Measurements from ENCODE around the gene LRRC4C.
A peak's percentile ranks its signal among the peaks of the same experiment; 100 is the strongest.

Gene LRRC4C

DNA sequence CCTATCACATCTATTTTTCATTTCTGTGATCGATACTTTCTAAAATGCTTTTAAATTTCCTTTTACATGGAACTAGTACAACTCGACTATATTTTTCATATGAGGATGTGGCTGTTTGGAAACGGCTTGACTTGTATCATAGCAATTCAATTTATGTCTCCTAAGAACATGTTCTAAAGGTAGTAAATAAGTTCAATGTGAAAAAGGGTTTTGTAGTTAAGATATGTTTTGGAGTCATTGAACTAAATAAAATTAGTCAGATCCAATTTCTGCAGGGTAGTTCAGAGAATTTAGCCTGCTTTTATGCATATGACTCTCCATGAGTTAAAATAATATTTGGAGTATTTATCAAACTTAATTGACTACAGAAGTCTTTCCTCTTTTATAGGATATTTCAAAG, 1121.4 kb downstream of the LRRC4C start:
- DNase-seq, result no peak

DNA sequence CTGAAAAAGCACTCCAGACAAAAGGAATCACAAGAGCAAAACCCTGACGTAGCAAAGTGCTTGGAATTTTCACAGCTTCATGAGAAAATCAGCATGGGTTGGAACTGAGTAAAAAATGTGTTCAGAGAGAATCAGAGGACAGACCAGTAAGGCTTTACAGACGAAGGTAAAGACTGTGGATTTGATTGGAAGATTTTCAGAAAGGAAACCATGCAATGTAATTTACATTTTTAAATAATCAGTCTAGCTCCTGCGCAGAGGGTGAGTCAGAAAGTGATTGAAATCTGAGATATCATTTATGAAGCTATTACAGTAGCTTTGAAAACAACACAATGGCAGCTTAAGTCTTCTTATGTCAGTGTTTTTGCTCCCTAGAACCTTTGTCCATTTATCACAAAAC, 1122.3 kb downstream of the LRRC4C start:
- peak; percentile 36 for DNase-seq

DNA sequence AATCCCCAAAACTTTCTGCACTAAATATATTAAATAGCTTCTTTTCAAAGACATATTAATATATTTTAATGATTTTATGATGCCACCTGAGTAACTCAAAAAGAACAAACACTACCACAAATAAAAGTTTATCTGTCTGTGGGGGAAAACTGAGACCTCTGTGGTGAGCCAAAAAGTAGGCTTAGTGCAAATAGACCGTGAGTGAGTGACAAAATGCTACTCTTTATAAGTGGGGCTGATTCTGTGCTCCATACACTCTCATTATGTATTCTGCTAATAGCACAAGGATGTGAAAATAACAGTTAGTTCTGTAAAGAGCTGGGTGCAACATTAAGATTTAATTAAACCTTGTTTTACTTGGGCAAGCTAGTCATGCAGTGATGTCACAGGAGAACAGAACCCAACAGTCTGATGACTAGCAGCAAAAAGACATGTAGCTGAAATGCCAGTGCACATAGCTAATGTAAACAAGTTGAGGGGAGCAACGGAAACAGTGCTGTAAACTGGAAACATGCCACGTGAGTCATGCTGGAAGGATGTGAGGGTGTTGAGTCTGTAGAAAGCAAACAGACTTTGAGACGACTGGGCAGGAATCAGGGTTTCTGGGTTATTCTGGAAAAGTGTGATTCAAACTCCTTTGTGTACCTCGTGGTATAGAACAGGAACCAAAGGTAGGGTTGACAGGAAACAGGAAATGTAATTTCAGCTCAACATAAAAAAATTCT, 1130.4 kb downstream of the LRRC4C start:
- peak; percentile 100 for DNase-seq

DNA sequence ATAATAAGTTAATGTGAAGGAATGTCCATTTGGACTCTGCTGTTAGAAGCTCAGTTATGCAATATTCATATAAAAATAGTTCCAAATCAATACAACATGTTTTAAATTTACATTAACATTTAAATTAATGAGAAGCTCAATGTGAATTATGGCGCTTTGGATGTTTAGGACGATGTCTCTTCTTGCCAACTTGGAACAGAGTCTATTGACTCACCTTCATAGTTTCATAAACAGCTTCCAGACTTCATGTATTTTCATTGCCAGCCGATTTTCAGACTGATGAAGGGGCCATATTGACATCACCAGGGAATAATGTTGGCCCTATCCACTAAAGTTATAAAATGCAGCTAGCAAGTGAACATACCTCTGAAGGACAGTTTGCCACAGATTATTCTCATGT, 1136.2 kb downstream of the LRRC4C start:
- DNase-seq, result no peak

DNA sequence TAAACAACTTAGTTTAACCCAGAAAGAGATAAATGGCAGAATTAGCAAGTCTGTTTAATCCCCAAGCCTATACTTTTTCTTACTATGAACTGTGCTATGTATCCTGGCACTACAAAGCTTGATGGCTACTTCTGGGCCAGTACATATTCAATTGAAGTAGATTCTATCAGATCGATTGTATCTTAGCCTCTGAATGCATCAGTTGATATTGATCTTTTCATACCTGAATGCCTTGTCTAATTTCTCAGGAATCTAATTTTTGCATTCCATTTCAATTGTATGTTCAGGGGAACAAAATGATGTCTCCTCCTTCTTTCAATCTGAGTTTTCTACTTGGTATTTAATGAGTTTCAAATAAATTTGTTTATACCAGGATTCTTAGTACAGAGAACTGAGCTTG, 1137.9 kb downstream of the LRRC4C start:
- DNase-seq, result no peak

DNA sequence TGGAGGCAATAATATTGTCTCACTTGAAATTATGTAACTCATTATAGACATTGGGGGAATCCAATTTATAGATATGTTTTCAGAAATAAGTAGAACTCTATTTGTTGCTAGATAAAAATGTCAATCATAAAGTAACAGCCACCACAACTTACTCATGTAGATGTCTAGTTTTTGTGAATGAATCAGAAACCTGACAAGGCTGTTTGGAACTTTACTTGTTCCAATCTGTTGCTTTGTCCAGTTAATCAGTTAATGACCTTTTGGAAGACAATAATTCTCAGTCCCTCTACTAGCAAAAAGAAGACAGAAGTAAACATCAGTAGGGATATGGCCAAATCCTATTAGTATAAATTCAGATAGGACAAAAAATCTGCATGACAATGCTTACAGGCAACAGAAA, 1143.3 kb downstream of the LRRC4C start:
- DNase-seq, result no peak

DNA sequence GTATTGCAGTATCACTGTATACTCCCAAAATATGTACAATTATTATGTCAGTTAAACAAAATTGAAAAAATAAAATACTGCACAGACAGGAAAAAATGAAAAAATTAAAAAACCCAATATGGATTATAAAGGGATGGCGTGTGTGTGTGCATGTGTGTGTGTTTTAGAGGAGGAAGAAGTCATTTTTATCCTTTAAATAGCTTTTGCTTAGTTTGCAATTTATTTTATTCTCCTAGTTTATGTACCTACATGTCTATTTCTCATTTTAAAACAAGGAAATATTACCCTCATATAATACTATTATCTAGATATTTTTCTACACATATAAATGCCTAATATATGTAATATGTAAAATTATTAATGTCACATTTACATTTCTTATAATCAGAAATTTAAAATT, 1144.3 kb downstream of the LRRC4C start:
- DNase-seq, result no peak

DNA sequence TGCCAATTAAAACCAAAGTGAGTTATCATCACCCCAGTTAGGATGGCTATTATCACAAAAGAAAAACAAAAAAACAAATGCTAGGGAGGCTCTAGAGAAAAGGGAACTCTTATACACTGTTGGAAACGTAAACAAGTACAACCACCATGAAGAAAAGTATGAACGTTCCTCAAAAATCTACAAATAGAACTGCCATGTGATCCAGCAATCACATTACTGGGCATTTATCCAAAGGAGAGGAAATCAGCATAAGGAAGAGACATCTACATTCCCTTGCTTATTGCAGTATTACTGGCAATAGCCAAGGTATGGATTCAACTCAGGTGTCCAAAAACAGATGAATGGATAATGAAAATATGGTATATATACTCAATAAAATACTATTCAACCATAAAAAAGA, 1145.1 kb downstream of the LRRC4C start:
- no peak for DNase-seq

DNA sequence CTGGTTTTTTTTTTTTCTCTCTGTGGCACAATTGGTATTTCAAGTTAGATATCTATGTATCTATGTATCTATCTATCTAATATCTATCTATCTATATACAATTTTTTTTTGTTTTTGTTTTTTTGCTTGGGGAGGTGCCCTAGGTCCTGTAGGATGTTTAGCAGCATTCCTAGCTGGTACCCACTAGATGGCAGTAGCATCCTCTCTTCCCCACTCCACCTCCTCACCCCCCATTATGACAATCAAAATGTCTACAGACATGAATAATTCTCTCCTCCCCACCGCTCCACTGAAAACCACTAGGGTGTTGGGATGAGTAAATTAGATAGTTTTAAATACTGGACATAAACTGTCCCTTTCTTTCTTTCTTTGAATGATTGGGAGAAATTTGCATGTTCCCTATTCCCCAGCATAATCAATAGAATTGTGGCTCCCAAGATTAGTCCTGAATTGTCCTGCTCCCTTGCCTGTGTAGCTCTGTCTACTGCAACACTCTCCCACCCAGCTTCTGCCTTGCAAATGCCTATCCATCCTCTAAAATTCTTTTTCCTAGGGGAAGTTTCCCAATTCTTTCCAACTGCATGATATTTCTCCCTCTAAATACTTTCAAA, 1152.4 kb downstream of the LRRC4C start:
- peak; percentile 58 for DNase-seq

DNA sequence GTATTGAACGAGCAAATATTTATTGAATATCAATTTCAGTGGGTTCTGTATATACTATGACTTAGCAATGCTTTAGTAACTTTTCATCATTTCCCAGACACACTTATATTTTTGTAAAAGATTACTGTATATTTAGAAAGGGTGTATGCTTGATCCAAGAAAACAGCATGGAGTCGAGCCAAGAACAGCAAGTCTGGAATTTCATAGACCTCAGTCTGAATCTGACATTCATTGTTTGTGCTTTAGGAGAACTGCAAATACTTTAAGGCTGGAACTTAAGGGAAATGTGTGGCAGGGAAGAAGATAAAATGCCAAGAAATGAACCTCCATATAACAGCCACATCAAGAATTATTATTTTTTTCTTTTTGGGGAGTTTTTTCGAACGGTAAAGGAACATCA, 1156.8 kb downstream of the LRRC4C start:
- peak; percentile 83 for DNase-seq

DNA sequence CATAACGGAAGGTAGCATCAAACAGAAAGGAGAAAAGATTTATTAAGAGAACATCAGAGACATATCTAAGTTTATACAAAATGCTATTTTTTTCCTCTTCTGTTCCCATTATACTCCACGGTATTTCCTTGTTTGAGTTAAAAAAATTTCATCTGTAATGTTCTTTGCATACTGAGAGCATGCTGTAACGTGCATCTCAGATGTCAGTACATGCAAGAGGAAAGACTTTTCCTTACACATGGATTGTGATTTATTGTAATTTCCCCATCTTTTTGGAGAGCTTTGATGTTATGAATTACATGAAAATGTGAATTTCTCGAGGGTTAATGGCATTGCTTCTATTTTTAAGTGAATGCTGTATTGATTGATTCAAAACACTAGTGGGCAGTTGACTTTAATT, 1164.0 kb downstream of the LRRC4C start:
- no peak for DNase-seq

DNA sequence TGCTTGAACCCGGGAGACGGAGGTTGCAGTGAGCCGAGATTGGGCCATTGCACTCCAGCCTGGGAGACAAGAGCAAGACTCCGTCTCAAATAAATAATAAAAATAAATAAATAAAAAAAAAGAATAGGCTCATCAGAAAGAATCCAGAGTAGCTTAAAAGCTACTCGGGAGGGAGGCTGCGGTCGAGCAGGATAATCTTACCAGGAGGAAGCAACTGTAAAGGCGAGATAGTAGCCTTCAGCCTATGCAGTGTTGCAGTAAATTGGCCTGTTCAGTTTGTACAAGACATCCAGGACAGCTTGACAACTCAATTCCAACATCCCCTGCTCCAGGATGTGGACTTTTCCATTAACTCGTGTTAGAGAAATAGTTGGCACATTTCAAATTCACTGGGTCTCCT, 1164.7 kb downstream of the LRRC4C start:
- DNase-seq, result no peak

DNA sequence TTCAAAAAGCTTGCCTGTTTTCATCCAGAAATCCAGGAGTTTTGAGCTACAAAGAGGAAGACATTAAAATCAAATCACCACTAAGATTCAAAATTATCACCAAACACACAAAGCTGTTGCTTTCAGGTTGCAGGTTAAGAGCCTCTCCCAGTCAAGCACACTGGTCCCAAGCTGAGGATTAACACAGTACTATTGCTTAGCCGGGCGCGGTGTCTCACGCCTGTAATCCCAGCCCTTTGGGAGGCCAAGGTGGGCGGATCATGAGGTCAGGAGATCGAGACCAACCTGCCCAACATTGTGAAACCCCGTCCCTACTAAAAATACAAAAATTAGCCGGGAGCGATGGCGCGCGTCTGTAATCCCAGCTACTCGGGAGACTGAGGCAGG, 1165.1 kb downstream of the LRRC4C start:
- no peak for DNase-seq

DNA sequence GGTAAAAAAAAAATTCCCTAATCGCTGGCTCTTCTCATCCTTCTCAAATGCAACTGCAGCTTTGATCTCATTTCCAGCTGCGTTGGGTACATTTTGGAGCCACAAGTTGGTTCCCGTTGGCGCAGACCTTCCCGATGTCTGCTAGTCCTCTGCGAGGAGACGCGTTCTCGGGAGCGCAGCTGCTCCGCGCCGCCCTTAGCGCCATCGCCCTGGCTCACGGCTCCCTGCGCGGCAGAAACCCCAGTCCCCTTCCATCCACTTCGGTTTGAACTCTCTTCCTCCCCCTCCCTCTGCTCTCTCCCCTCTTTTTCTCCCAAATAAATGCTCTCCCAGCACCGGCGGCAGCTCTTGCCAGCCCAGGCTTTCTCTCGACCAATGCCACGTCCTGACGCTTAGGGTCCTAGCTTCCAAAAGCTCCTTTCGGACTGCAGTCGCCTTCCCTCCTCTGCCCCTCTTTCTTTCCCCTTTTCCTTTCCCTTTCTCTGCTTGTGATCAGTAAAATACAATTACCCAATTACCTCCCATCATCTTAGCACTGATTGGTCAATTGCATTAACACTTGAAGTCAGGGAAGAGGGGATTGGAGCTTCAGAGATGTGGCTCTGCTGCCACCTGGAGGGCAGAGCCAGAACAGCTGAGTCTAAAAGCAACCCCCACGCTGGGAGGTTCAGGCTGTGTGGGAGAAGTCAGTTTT, 1165.7 kb downstream of the LRRC4C start:
- peak; percentile 92 for DNase-seq

DNA sequence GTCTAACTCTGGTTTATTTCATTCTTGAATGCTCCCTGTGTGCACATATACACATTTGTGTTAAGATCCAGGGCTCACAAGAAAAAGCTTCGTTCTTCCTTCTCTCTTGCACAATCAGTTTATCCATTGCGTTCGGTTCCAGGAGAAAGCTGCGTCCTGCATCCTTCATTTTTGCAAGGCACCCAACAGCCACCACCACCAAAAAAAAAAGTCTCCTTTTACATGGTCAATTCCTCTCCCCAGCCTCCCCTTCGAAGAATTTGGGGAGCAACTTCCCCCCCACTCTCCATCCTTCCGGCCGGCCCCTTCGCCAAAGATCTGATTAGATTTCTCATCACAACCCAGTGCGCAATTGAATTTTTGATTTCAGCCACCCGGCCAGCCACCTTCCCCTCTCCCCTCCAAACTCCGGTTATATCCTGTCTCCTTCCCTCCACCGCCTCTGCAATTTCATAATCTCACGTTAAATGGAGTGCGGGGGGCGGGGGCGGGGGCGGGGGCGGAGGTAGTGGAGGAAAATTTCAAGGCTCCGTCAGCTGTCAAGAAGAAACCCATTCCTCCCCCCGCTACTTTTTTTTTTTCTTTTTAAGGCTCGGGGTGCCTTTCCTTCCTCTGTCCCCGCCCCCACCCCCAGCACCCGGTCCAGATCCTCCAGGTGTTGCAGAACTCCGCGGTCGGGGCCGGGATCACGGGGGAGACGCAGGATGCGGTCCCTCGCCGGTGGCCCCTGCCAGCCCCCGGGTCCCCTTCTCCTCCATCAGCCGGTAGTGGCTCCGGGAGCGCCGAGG, 1166.5 kb downstream of the LRRC4C start:
- DNase-seq, result no peak

DNA sequence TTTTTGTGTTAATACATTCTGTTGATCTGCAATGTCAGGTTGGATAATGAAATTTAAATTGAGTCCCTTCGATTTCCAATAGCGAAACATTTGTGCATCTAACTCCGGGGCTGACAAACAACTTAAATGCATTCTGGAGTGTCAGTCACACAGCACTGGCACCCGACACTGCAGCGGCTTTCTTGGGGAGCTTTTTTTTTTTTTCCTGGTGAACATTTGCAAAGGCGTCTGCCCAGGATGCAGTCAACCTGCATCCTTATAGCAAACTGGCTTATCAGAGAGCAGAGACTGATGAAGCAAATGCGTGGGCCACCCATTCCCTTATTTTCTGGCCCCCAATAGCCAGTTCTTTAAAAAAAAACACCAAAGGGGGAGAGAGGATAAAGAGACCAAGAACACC, 1167.7 kb downstream of the LRRC4C start:
- DNase-seq, result no peak

DNA sequence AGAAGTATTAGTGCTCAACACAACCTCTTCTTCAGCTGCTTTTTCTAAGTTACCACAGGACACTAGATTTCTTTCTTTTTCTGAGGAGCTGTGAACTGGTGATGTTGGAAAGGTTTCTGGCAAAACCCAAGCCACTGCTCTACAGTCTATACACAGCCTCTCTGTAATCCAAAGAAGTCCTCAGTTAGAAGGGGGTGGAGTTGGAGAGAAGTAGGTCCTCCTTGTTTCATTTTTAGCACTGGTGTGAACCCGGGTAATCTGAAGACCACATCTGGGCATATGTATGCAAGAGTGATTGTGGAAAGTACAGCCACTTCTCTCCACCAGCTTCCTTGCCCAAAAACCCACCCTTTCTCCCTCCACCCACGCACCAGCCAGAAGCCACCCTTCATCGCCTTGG, 1168.1 kb downstream of the LRRC4C start:
- no peak for DNase-seq

DNA sequence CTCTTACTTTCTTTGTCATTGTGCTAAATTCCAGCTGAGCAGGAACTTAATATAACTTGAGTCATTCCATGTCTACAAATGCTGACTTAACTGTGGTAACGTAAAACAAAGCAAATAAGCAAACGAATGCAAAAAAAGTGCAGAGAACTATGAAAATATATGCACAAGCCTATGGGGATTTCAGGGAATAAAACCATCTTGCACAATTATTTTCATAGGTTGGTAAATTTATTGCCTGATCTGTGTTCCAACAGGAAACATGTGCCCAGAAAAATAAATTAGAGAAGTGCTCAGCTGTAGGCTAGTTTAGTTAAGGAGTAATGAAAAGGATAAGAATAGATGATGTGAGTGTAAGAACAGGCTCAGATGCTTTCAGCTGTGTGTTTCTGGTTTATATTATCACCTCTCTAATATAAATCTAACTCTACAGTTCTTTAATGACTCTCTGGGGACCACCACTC, 1169.3 kb downstream of the LRRC4C start:
- DNase-seq, result peak; percentile 43

DNA sequence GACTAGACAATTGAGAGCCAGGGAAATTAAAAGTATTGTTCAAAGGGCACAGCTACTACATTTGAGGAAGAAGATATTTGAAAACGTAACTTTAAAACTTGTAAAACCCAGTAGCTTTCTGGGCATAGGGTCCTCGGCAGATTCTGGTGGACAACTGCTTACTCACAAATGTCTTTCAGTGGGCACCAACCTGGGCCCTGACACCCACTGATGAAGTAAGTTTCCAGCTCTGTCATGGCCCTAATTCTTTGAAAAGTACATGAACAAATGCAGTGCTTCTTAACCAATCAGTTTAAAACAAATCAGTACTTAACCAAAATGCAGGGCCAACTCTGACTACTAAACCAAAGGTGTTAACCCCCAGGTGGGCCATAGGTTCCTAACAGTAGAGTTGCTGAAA, 1170.1 kb downstream of the LRRC4C start:
- DNase-seq, result no peak

DNA sequence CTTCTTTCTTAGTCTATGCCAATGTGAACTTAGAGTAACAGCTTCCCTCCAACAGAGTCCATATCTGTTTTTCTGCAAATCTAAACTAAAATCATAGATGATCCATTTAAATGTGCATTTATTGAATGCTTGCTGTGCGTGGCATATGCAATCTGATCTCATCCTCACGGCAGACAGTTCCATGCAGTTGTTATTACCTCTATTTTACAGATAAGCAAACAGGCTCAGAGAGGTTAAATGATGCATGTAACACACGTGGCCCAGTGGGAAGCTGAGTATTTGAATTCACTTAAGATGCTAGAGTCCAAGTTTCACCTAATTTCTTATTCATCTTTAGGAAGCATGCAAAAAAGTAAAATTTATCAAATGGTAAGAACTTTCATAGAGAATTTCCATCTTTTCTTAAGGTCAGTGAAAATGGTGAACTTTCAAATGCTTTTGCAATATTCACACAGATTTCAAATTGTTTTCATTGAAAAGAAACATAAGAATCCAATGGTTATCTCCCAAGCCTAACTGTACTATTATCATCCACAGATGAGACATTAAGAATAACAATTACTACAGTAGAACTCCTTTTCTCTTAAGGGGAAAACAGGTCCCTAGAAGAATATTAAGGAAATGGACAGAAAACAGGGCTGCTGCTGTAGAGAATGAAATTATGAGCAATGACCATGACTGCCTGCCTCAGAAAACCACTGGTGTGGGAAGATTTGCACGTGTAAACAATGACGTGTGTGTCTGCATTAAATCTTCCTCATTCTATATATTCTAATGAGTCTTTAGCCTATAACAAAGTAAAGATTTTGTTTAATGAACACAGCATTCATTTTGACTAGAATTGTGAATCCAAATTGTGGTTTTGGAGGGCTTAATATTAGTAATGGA, 1171.3 kb downstream of the LRRC4C start:
- no peak for DNase-seq

DNA sequence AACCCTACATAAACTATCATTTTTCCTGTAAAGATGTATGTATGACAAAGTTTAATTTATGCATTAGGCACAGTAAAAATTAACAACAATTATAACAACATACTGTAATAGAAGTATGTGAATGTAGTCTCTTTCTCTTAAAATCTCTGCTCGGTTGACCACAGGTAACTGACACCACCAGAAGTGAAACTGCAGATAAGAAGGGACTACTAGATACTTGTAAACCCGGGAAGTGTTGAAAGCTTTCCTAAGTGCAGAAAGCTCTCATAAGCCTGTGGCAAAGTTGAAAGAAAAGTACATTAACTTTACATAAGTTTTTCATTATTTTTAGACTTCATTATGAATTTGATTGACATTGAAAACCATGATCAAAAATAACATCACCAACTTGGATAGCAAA, 1173.3 kb downstream of the LRRC4C start:
- no peak for DNase-seq

DNA sequence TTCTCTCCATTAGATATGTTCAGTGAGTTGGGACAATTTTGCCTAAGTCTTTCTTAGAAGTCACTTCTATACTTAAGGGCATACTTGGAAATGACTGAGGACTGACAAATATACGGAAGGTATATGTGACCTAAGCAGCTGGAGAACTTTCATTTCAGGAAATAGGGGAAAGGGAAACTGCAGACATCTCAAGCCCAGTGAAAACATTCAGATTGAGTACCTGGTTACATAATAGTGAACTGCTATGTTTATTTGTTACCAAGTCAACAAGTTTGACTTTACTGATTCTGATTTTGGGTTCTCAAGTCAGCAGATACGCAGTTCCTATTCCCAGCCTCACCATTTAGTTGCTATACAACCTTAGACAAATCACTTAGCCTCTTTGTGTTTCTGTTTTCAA, 1173.9 kb downstream of the LRRC4C start:
- DNase-seq, result no peak
